Measurements from ENCODE around the gene ZNF697.
"Not testable (repeated sequence)": the region's sequence is repeated elsewhere in the genome, so short reads cannot be mapped to it uniquely, and the experiment has no call there.

Gene ZNF697

GRCh38 chr1:119595168-119595567 is 52.9 kb downstream of the ZNF697 start:
- no peak for TF ChIP-seq CTCF (IDR thresholded peaks at IDR 0.05; ENCODE audit: insufficient read depth, low read length, poor library complexity, severe bottlenecking)
- no peak for DNase-seq (ENCODE audit: extremely low read depth, insufficient read length)
- H3K27me3 ChIP-seq (replicated peaks; ENCODE audit: control insufficient read depth, insufficient read depth, low read length), result no peaks in the 10 kb centered on the region
- no peaks in the 10 kb centered on the region for H3K36me3 ChIP-seq (ENCODE audit: control insufficient read depth, insufficient read depth, low read length)
- H3K4me3 ChIP-seq (replicated peaks; ENCODE audit: low read depth, low read length), result no peak overlapping the region

- Histone ChIP-seq H3K36me3 (ENCODE audit: control insufficient read depth, insufficient read depth, low read length) (no peaks in the 10 kb centered on the region), H3K4me3 (replicated peaks; ENCODE audit: low read depth, low read length) (no peak overlapping the region), H3K27me3 (replicated peaks; ENCODE audit: control insufficient read depth, insufficient read depth, low read length) (no peaks in the 10 kb centered on the region)
- TF ChIP-seq CTCF (IDR thresholded peaks at IDR 0.05; ENCODE audit: insufficient read depth, low read length, poor library complexity, severe bottlenecking), result no peak
- no peak for DNase-seq (ENCODE audit: extremely low read depth, insufficient read length)
Observed at GRCh38 chr1:119594376-119594775, 53.7 kb downstream of the ZNF697 start.

GRCh38 chr1:119593805-119594204 is 54.3 kb downstream of the ZNF697 start:
- Histone ChIP-seq H3K27me3 (replicated peaks; ENCODE audit: control insufficient read depth, insufficient read depth, low read length) (no peaks in the 10 kb centered on the region), H3K36me3 (ENCODE audit: control insufficient read depth, insufficient read depth, low read length) (no peaks in the 10 kb centered on the region), H3K4me3 (replicated peaks; ENCODE audit: low read depth, low read length) (no peak overlapping the region)
- TF ChIP-seq CTCF (IDR thresholded peaks at IDR 0.05; ENCODE audit: insufficient read depth, low read length, poor library complexity, severe bottlenecking), result no peak
- DNase-seq (ENCODE audit: extremely low read depth, insufficient read length), result no peak

- DNase-seq (ENCODE audit: extremely low read depth, insufficient read length), result no peak
- Histone ChIP-seq H3K36me3 (ENCODE audit: control insufficient read depth, insufficient read depth, low read length) (no peaks in the 10 kb centered on the region), H3K27me3 (replicated peaks; ENCODE audit: control insufficient read depth, insufficient read depth, low read length) (no peaks in the 10 kb centered on the region), H3K4me3 (replicated peaks; ENCODE audit: low read depth, low read length) (no peak overlapping the region)
- no peak for TF ChIP-seq CTCF (IDR thresholded peaks at IDR 0.05; ENCODE audit: insufficient read depth, low read length, poor library complexity, severe bottlenecking)
Observed at GRCh38 chr1:119590393-119590792, 57.7 kb downstream of the ZNF697 start.

GRCh38 chr1:119588621-119589020 is 59.4 kb downstream of the ZNF697 start:
- H3K36me3 ChIP-seq (ENCODE audit: control insufficient read depth, insufficient read depth, low read length), result no peaks in the 10 kb centered on the region
- TF ChIP-seq CTCF (IDR thresholded peaks at IDR 0.05; ENCODE audit: insufficient read depth, low read length, poor library complexity, severe bottlenecking), result no peak
- no peak for DNase-seq (ENCODE audit: extremely low read depth, insufficient read length)
- H3K27me3 ChIP-seq (replicated peaks; ENCODE audit: control insufficient read depth, insufficient read depth, low read length), result no peaks in the 10 kb centered on the region; the same call in 1 of the 2 replicates
- no peak overlapping the region for H3K4me3 ChIP-seq (replicated peaks; ENCODE audit: low read depth, low read length)

GRCh38 chr1:119587341-119587740 is 60.7 kb downstream of the ZNF697 start:
- TF ChIP-seq CTCF (IDR thresholded peaks at IDR 0.05; ENCODE audit: insufficient read depth, low read length, poor library complexity, severe bottlenecking), result no peak
- Histone ChIP-seq H3K36me3 (ENCODE audit: control insufficient read depth, insufficient read depth, low read length) (no peaks in the 10 kb centered on the region), H3K27me3 (replicated peaks; ENCODE audit: control insufficient read depth, insufficient read depth, low read length) (no peaks in the 10 kb centered on the region; the same call in 1 of the 2 replicates), H3K4me3 (replicated peaks; ENCODE audit: low read depth, low read length) (no peak overlapping the region)
- no peak for DNase-seq (ENCODE audit: extremely low read depth, insufficient read length)

- H3K27me3 ChIP-seq (replicated peaks; ENCODE audit: control insufficient read depth, insufficient read depth, low read length); DNase-seq (ENCODE audit: extremely low read depth, insufficient read length); H3K36me3 ChIP-seq (ENCODE audit: control insufficient read depth, insufficient read depth, low read length); H3K4me3 ChIP-seq (replicated peaks; ENCODE audit: low read depth, low read length): not testable (repeated sequence)
Observed at GRCh38 chr1:119585801-119586200, 62.3 kb downstream of the ZNF697 start.
